Suprapubic skin (tissue), 4 donors: ENCODE results near the gene TSKU.

Experiments used
- EP300 ChIP-seq: sonication (generic); formaldehyde crosslinking; IDR thresholded peaks from one replicate; pipeline ENCODE4 v1.6.1; 2017; ENCODE audit warnings: antibody characterized with exemption
- POLR2A ChIP-seq, 2 donors: fragments of 450-650 bp; IDR thresholded peaks; one replicate each; pipeline ENCODE4 v1.6.1; 2017; ENCODE audit warnings: antibody characterized with exemption in 2 of 2, mild to moderate bottlenecking in 2 of 2, moderate library complexity in 2 of 2
- POLR2AphosphoS5 ChIP-seq, 3 donors: sonication (generic); formaldehyde crosslinking; IDR thresholded peaks; one replicate each; pipeline ENCODE4 v1.6.1; 2017; ENCODE audit warnings: antibody characterized with exemption in 3 of 3
- TF ChIP-seq, protein P1 (sequence below), 2 donors: fragments of 200-600 bp in 1 of 2; fragments of 450-650 bp in 1 of 2; sonication (generic) in 1 of 2; IDR thresholded peaks; one replicate each; pipeline ENCODE4 v1.5.1; 2016 to 2019; ENCODE audit warnings: antibody characterized with exemption in 2 of 2, mild to moderate bottlenecking in 1 of 2, moderate library complexity in 1 of 2

GRCh38 chr11:76808996-76809395 is 25.8 kb downstream of the TSKU start:
- TF ChIP-seq, protein P1, sequence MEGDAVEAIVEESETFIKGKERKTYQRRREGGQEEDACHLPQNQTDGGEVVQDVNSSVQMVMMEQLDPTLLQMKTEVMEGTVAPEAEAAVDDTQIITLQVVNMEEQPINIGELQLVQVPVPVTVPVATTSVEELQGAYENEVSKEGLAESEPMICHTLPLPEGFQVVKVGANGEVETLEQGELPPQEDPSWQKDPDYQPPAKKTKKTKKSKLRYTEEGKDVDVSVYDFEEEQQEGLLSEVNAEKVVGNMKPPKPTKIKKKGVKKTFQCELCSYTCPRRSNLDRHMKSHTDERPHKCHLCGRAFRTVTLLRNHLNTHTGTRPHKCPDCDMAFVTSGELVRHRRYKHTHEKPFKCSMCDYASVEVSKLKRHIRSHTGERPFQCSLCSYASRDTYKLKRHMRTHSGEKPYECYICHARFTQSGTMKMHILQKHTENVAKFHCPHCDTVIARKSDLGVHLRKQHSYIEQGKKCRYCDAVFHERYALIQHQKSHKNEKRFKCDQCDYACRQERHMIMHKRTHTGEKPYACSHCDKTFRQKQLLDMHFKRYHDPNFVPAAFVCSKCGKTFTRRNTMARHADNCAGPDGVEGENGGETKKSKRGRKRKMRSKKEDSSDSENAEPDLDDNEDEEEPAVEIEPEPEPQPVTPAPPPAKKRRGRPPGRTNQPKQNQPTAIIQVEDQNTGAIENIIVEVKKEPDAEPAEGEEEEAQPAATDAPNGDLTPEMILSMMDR (IDR thresholded peaks at IDR 0.05), result no peak
- TF ChIP-seq POLR2A (IDR thresholded peaks at IDR 0.05) (no peak), EP300 (no peak), POLR2AphosphoS5 (IDR thresholded peaks at IDR 0.05) (no peak)
